ENCODE results near the gene C12orf57.

Gene C12orf57

GRCh38 chr12:6954316-6955107 lies 10.7 kb downstream of the C12orf57 start:
- peaks cover 72% of the 10 kb centered on the region for H3K4me1 Mint-ChIP-seq

GRCh38 chr12:6955108-6956020 lies 11.5 kb downstream of the C12orf57 start:
- H3K27me3 Mint-ChIP-seq: no peaks in the 10 kb centered on the region
- H3K27ac Mint-ChIP-seq: peak overlapping the region; percentile 98
- H3K9me3 Mint-ChIP-seq: no peaks in the 10 kb centered on the region
- peaks cover 46% of the 10 kb centered on the region for H3K36me3 Mint-ChIP-seq
- H3K4me3 Mint-ChIP-seq: peak overlapping the region; percentile 99
- peaks cover 69% of the 10 kb centered on the region for H3K4me1 Mint-ChIP-seq

More at GRCh38 chr12:6954316-6955107, 10.7 kb downstream of the C12orf57 start:
- Mint-ChIP-seq H3K9me3 (no peaks in the 10 kb centered on the region), H3K4me3 (peak overlapping the region; percentile 99), H3K27me3 (no peaks in the 10 kb centered on the region), H3K36me3 (peaks cover 46% of the 10 kb centered on the region), H3K27ac (peak overlapping the region; percentile 98)

DNA sequence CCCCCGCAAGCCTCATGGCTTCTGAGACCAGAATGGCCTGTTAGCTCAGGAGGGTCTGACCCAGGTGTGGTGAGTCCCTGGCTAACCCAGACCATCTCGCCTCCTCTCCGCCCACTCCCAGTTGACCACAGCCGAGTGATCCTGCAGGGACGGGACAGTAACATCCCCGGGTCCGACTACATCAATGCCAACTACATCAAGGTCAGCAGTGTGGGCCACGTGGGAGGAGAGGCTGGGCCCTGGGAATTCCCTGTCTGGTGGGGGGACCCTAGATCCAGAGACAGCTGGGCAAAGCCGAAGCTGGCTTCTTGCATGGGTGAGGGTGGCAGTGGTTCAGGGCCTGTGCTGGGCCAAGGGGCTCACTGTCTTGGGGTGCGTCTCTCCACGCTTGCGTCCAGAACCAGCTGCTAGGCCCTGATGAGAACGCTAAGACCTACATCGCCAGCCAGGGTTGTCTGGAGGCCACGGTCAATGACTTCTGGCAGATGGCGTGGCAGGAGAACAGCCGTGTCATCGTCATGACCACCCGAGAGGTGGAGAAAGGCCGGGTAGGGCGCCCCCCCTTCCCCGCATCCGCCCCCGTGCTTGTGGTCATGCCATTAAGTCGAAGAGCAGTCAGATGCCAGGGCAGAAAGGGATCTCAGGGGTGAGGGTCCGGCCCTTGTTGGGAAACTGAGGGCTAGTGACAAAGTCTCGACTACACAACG lies 12.4 kb downstream of the C12orf57 start:
- Mint-ChIP-seq H3K4me1 (peaks cover 70% of the 10 kb centered on the region), H3K4me3 (peak overlapping the region; percentile 99), H3K36me3 (peaks cover 47% of the 10 kb centered on the region), H3K27me3 (no peaks in the 10 kb centered on the region), H3K9me3 (no peaks in the 10 kb centered on the region), H3K27ac (peak overlapping the region; percentile 89)

- Mint-ChIP-seq H3K27ac (peak overlapping the region; percentile 99), H3K4me1 (peaks cover 80% of the 10 kb centered on the region), H3K36me3 (peaks cover 53% of the 10 kb centered on the region), H3K4me3 (peak overlapping the region; percentile 99), H3K27me3 (no peaks in the 10 kb centered on the region), H3K9me3 (no peaks in the 10 kb centered on the region)
Observed at GRCh38 chr12:6957151-6957701, 13.4 kb downstream of the C12orf57 start.

DNA sequence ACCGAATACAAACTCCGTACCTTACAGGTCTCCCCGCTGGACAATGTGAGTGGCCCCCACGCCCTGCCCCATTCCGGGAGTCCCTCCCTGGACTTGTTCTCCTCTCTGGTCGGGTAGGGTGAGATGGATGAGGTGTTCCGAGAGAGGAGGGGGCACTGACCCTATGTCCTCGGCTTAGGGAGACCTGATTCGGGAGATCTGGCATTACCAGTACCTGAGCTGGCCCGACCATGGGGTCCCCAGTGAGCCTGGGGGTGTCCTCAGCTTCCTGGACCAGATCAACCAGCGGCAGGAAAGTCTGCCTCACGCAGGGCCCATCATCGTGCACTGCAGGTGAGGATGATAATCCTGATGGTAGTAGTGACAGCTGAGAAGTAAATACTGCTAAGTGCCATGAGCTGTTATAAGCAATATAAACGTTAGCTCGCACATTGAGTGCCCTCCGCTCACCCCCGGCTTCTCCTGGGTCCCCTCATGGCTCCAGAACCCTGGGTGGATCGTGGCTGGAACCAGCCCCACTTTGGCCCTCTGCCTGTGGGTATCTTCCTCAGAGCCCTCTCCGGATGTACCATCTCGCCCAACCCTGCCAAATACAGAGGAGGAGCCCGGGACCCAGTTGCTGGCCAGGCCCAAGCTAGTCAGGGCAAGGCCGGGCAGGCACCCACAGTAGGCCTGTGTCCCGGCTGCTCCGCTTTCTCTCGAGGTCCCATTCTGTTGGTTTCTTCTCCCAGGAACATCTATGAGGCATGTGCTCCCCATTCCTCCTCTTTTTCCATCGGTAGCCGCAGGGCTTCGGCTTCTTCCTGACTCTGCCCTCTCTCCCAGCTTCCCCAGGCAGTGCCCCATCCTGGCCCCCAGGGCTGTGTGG lies 14.2 kb downstream of the C12orf57 start:
- Mint-ChIP-seq H3K4me1 (peaks cover 87% of the 10 kb centered on the region), H3K27me3 (no peaks in the 10 kb centered on the region), H3K36me3 (peaks cover 46% of the 10 kb centered on the region), H3K27ac (peak overlapping the region; percentile 99), H3K9me3 (no peaks in the 10 kb centered on the region), H3K4me3 (peak overlapping the region; percentile 95)

DNA sequence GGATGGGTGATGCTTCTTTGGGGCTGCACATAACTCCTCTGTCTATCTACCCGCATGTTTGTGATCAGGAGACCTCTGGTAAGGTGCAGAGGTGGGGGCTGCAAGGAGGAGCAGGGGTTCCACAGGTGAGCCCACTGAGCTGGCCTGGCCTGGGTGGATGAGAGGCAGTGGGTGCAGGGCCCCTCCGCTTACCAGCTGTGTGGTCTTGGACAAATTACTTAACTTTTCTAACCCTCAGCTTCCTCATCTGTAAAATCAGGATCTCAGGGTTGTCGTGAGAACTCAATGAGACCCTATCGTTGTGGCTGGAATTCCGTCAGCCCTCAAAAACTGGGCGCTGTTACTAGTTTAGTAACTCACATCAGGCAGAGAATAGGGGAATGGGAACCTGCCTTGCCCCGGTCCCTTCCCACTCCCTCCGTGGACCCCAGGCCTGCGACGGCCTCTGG lies 14.8 kb downstream of the C12orf57 start:
- Mint-ChIP-seq H3K36me3 (peaks cover 43% of the 10 kb centered on the region), H3K4me1 (peaks cover 87% of the 10 kb centered on the region), H3K9me3 (no peaks in the 10 kb centered on the region), H3K27ac (peak overlapping the region; percentile 99), H3K27me3 (no peaks in the 10 kb centered on the region), H3K4me3 (peak overlapping the region; percentile 95)

GRCh38 chr12:6959058-6959804 lies 15.4 kb downstream of the C12orf57 start:
- peak overlapping the region; percentile 95 for H3K4me3 Mint-ChIP-seq
- H3K27me3 Mint-ChIP-seq: no peaks in the 10 kb centered on the region
- peaks cover 38% of the 10 kb centered on the region for H3K36me3 Mint-ChIP-seq
- H3K9me3 Mint-ChIP-seq: no peaks in the 10 kb centered on the region
- H3K27ac Mint-ChIP-seq: peak overlapping the region; percentile 99
- peaks cover 84% of the 10 kb centered on the region for H3K4me1 Mint-ChIP-seq

DNA sequence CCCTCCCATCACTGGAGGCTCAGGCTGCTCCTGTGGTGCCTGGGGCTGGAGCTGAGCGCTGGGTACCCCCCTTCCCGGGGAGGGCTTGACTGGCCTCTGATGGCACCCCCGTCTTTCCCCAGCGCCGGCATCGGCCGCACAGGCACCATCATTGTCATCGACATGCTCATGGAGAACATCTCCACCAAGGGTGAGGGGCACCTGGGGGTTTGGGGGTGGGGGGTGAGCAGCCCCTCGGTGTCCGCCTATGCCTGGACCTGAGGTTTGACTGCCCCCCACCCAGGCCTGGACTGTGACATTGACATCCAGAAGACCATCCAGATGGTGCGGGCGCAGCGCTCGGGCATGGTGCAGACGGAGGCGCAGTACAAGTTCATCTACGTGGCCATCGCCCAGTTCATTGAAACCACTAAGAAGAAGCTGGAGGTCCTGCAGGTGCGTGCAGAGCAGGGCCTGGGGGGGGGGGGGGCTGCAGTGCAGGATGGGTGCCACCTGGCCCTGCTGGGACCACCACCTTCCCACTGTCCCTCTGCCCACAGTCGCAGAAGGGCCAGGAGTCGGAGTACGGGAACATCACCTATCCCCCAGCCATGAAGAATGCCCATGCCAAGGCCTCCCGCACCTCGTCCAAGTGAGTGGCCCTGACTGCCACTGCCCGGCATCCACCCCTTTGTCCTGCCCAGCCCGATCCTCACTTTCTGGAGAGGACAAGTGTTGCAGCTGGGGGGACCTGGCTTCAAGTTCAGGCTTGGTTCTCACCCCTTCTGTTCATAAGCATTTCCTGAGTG lies 16.2 kb downstream of the C12orf57 start:
- H3K36me3 Mint-ChIP-seq: peaks cover 33% of the 10 kb centered on the region

GRCh38 chr12:6960593-6961277 lies 16.9 kb downstream of the C12orf57 start:
- Mint-ChIP-seq H3K4me3 (peak overlapping the region; percentile 84), H3K36me3 (peaks cover 35% of the 10 kb centered on the region), H3K9me3 (no peaks in the 10 kb centered on the region)

More for the DNA sequence above, 16.2 kb downstream of the C12orf57 start:
- peak overlapping the region; percentile 99 for H3K27ac Mint-ChIP-seq
- H3K4me3 Mint-ChIP-seq: peak overlapping the region; percentile 95
- peaks cover 84% of the 10 kb centered on the region for H3K4me1 Mint-ChIP-seq
- no peaks in the 10 kb centered on the region for H3K9me3 Mint-ChIP-seq
- H3K27me3 Mint-ChIP-seq: no peaks in the 10 kb centered on the region

DNA sequence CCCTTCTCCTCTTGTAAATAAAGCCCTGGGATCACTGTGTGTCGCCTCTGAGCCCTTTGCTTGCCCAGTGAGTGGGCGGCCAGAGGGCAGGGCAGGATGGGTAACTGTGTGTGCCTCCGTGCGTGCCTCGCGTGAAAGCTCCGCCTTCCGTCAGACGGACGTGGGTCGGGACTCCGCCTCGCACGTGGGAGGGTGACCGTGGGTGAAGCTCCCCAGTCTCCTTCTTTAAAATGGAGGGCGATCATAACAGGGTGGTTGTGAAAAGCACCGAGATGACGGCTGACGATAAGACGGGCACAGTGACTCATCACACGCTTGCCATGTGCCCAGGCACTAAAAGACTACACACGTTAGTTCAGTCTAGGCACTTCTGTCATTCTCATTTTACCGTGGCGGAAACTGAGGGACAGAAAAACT lies 17.5 kb downstream of the C12orf57 start:
- peaks cover 33% of the 10 kb centered on the region for H3K36me3 Mint-ChIP-seq
- no peaks in the 10 kb centered on the region for H3K9me3 Mint-ChIP-seq
- H3K27me3 Mint-ChIP-seq: no peaks in the 10 kb centered on the region
- H3K4me3 Mint-ChIP-seq: peak overlapping the region; percentile 84
- peak overlapping the region; percentile 97 for H3K27ac Mint-ChIP-seq
- peaks cover 81% of the 10 kb centered on the region for H3K4me1 Mint-ChIP-seq

More at GRCh38 chr12:6960593-6961277, 16.9 kb downstream of the C12orf57 start:
- peak overlapping the region; percentile 97 for H3K27ac Mint-ChIP-seq
- peaks cover 84% of the 10 kb centered on the region for H3K4me1 Mint-ChIP-seq
- H3K27me3 Mint-ChIP-seq: no peaks in the 10 kb centered on the region

DNA sequence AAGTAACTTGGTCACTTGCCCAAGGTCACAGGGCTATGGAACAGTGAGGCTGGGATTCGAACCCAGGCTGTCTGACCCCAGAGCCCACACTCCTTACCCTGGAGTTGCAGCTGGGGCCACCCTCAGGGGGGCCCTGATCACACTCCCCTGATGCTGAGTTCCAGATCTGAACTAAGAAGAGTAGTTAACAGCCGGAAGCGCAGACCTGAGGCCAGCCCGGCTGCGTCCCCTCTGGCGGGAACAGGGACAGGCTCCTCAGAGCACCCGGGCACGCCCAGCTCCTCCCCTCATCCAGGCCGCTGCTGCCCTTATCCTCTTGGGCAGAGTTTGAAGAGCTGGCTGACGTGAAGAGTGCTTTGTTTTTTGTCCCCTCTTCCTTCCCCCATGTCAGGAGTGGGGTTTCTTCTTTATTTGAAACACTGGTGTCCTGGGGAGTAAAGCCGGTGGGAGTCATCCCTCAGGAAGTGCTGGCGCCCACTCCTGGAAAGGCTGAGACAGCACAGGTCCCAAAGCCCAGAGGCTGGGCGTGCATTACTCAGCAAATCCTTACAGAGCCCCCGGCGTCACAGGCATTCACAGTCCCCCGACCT lies 18.0 kb downstream of the C12orf57 start:
- peak overlapping the region; percentile 84 for H3K4me3 Mint-ChIP-seq
- H3K36me3 Mint-ChIP-seq: peaks cover 31% of the 10 kb centered on the region
- no peaks in the 10 kb centered on the region for H3K9me3 Mint-ChIP-seq
- no peaks in the 10 kb centered on the region for H3K27me3 Mint-ChIP-seq
- peaks cover 79% of the 10 kb centered on the region for H3K4me1 Mint-ChIP-seq
- H3K27ac Mint-ChIP-seq: peak overlapping the region; percentile 97

GRCh38 chr12:6962285-6963015 lies 18.6 kb downstream of the C12orf57 start:
- no peaks in the 10 kb centered on the region for H3K27me3 Mint-ChIP-seq
- no peaks in the 10 kb centered on the region for H3K9me3 Mint-ChIP-seq
- peak overlapping the region; percentile 84 for H3K4me3 Mint-ChIP-seq
- peaks cover 73% of the 10 kb centered on the region for H3K4me1 Mint-ChIP-seq
- H3K27ac Mint-ChIP-seq: peak overlapping the region; percentile 97
- H3K36me3 Mint-ChIP-seq: peaks cover 27% of the 10 kb centered on the region

Data from activated naive CD4-positive, alpha-beta T cell treated with anti-CD3 and anti-CD28 coated beads, Interleukin-2, amount 50 U/mL, for 24 hours (primary cell).